Muscle of leg (tissue), 11 donors: Measurements from ENCODE around the gene PLEKHA5. TPM values are rescaled to one million over a fixed set of nuclear protein-coding genes. Genes with fewer than 3 reads are reported as not detected.
A peak's percentile ranks its signal among the peaks of the same experiment; 100 is the strongest.
"Not testable (repeated sequence)": the region's sequence is repeated elsewhere in the genome, so short reads cannot be mapped to it uniquely, and the experiment has no call there.

Source experiments
- DNase-seq: peaks from one replicate; pipeline ENCODE4 v3.0.0; 2013
- H3K27ac ChIP-seq: one replicate; pipeline ENCODE4 v1.5.1; 2013; ENCODE audit warnings: mild to moderate bottlenecking, low read length, control low read depth
- H3K27me3 ChIP-seq: one replicate; pipeline ENCODE4 v1.6.1; 2013; ENCODE audit warnings: low read length; ENCODE audit not compliant: control insufficient read depth, insufficient read depth
- H3K36me3 ChIP-seq: one replicate; pipeline ENCODE4 v1.6.1; 2013; ENCODE audit warnings: low read length; ENCODE audit not compliant: control insufficient read depth, insufficient read depth
- H3K4me1 ChIP-seq: one replicate; pipeline ENCODE4 v1.6.1; 2013; ENCODE audit warnings: low read length; ENCODE audit not compliant: control insufficient read depth, insufficient read depth
- H3K4me3 ChIP-seq: one replicate; pipeline ENCODE4 v1.5.1; 2013; ENCODE audit warnings: low read length, control low read depth
- H3K9me3 ChIP-seq: replicated peaks from 2 replicates; pipeline ENCODE4 v1.6.1; 2013; ENCODE audit warnings: low read depth, low read length; ENCODE audit not compliant: control insufficient read depth
- WGBS: methylation state at CpG from one replicate; pipeline ENCODE4 v1.1.5; 2013; ENCODE audit warnings: missing lambda C conversion rate; ENCODE audit not compliant: insufficient coverage; 5-methylcytosine and 5-hydroxymethylcytosine counted together
- polyA plus RNA-seq, 8 donors: library from polyadenylated mRNA; unstranded; fragments of 120-200 nt; gene quantifications; one replicate each; pipeline versions ENCODE4 v1.2.1 to v1.2.3, GENCODE V29; 2013; ENCODE audit warnings: inconsistent platforms in 1 of 8, low replicate concordance in 1 of 8; ENCODE audit not compliant: insufficient read length in 8 of 8, insufficient read depth in 1 of 8
- total RNA-seq: library from RNA; stranded (reverse); fragments of 120-200 nt; gene quantifications from one replicate; pipeline ENCODE4 v1.2.4, GENCODE V29; 2013

The PLEKHA5 gene
- total and polyA plus RNA-seq, 9 donors = 13.2 to 24.6 (median 17.1) TPM

- no peak overlapping the region for H3K27ac ChIP-seq
- H3K27me3 ChIP-seq = no peaks in the 10 kb centered on the region
- no peak overlapping the region for H3K4me3 ChIP-seq
- H3K36me3 ChIP-seq = peaks cover 6% of the 10 kb centered on the region
- no peak for DNase-seq
- H3K4me1 ChIP-seq = no peaks in the 10 kb centered on the region
- WGBS = 100% methylated on average over 6 of the region's 10 CpGs
- H3K9me3 ChIP-seq = no peaks in the 10 kb centered on the region
Observed at GRCh38 chr12:19304149-19304750, 174.7 kb downstream of the PLEKHA5 start.

GRCh38 chr12:19305621-19306020, 176.1 kb downstream of the PLEKHA5 start:
- H3K27ac ChIP-seq, H3K27me3 ChIP-seq, DNase-seq, H3K4me1 ChIP-seq, H3K36me3 ChIP-seq, H3K4me3 ChIP-seq, H3K9me3 ChIP-seq: not testable (repeated sequence)
- WGBS = 98% methylated on average over 8 of the region's 14 CpGs

- no peak overlapping the region for H3K4me3 ChIP-seq
- WGBS = 98% methylated on average over 23 of the region's 35 CpGs
- DNase-seq = no peak
- H3K9me3 ChIP-seq = no peaks in the 10 kb centered on the region
- H3K36me3 ChIP-seq = peaks cover 6% of the 10 kb centered on the region
- H3K27me3 ChIP-seq = no peaks in the 10 kb centered on the region
- H3K27ac ChIP-seq = no peak overlapping the region
- H3K4me1 ChIP-seq = no peaks in the 10 kb centered on the region
Observed at GRCh38 chr12:19306366-19306765, 176.8 kb downstream of the PLEKHA5 start.

- Histone ChIP-seq H3K27me3 (no peaks in the 10 kb centered on the region), H3K4me3 (no peak overlapping the region), H3K36me3 (peaks cover 6% of the 10 kb centered on the region), H3K4me1 (no peaks in the 10 kb centered on the region), H3K9me3 (no peaks in the 10 kb centered on the region), H3K27ac (no peak overlapping the region)
- DNase-seq = no peak
- WGBS = 100% methylated on average over 1 of the region's 6 CpGs
Observed at GRCh38 chr12:19307451-19307850, 177.9 kb downstream of the PLEKHA5 start.

GRCh38 chr12:19311165-19311564, 181.6 kb downstream of the PLEKHA5 start:
- H3K27ac ChIP-seq = no peak overlapping the region
- no peaks in the 10 kb centered on the region for H3K4me1 ChIP-seq
- WGBS = 94% methylated on average over 2 of the region's 3 CpGs
- DNase-seq = no peak
- H3K27me3 ChIP-seq = no peaks in the 10 kb centered on the region
- H3K4me3 ChIP-seq = no peak overlapping the region
- peaks cover 6% of the 10 kb centered on the region for H3K36me3 ChIP-seq
- H3K9me3 ChIP-seq = no peaks in the 10 kb centered on the region

- no peaks in the 10 kb centered on the region for H3K36me3 ChIP-seq
- no peak overlapping the region for H3K27ac ChIP-seq
- H3K27me3 ChIP-seq = no peaks in the 10 kb centered on the region
- no peak overlapping the region for H3K4me3 ChIP-seq
- no peaks in the 10 kb centered on the region for H3K4me1 ChIP-seq
- no CpG with 5 or more reads among the region's 2 CpGs for WGBS
- DNase-seq = no peak
- no peaks in the 10 kb centered on the region for H3K9me3 ChIP-seq
Observed at GRCh38 chr12:19312637-19313036, 183.1 kb downstream of the PLEKHA5 start.

- H3K27ac ChIP-seq = no peak overlapping the region
- no peak overlapping the region for H3K4me3 ChIP-seq
- H3K4me1 ChIP-seq = no peaks in the 10 kb centered on the region
- WGBS = no CpG with 5 or more reads among the region's 2 CpGs
- no peaks in the 10 kb centered on the region for H3K9me3 ChIP-seq
- no peak for DNase-seq
- H3K36me3 ChIP-seq = no peaks in the 10 kb centered on the region
- no peaks in the 10 kb centered on the region for H3K27me3 ChIP-seq
Observed at GRCh38 chr12:19316425-19316824, 186.9 kb downstream of the PLEKHA5 start.

- no peaks in the 10 kb centered on the region for H3K4me1 ChIP-seq
- no peak overlapping the region for H3K4me3 ChIP-seq
- DNase-seq = no peak
- peaks cover 10% of the 10 kb centered on the region for H3K36me3 ChIP-seq
- WGBS = no CpG with 5 or more reads among the region's 5 CpGs
- no peak overlapping the region for H3K27ac ChIP-seq
- no peaks in the 10 kb centered on the region for H3K9me3 ChIP-seq
- no peaks in the 10 kb centered on the region for H3K27me3 ChIP-seq
Observed at GRCh38 chr12:19322376-19322775, 192.8 kb downstream of the PLEKHA5 start.

- DNase-seq = peak; percentile 14
Observed at GRCh38 chr12:19323805-19324204, 194.3 kb downstream of the PLEKHA5 start.

GRCh38 chr12:19326102-19326501, 196.6 kb downstream of the PLEKHA5 start:
- Histone ChIP-seq H3K27me3 (no peaks in the 10 kb centered on the region), H3K36me3 (peaks cover 10% of the 10 kb centered on the region), H3K27ac (no peak overlapping the region), H3K4me3 (no peak overlapping the region), H3K4me1 (no peaks in the 10 kb centered on the region), H3K9me3 (no peaks in the 10 kb centered on the region)
- no peak for DNase-seq

More at GRCh38 chr12:19323805-19324204, 194.3 kb downstream of the PLEKHA5 start:
- peaks cover 10% of the 10 kb centered on the region for H3K36me3 ChIP-seq
- no peak overlapping the region for H3K4me3 ChIP-seq
- H3K27me3 ChIP-seq = no peaks in the 10 kb centered on the region
- no peak overlapping the region for H3K27ac ChIP-seq
- H3K4me1 ChIP-seq = no peaks in the 10 kb centered on the region
- WGBS = no CpG with 5 or more reads among the region's 2 CpGs
- H3K9me3 ChIP-seq = no peaks in the 10 kb centered on the region

GRCh38 chr12:19332196-19332595, 202.7 kb downstream of the PLEKHA5 start:
- no peak overlapping the region for H3K27ac ChIP-seq
- H3K27me3 ChIP-seq = no peaks in the 10 kb centered on the region
- H3K36me3 ChIP-seq = no peaks in the 10 kb centered on the region
- no peaks in the 10 kb centered on the region for H3K4me1 ChIP-seq
- no peak overlapping the region for H3K4me3 ChIP-seq
- peak; percentile 38 for DNase-seq
- no peaks in the 10 kb centered on the region for H3K9me3 ChIP-seq
